ENCODE measurements around the gene DCAF4.
A peak's percentile ranks its signal among the peaks of the same experiment; 100 is the strongest.

Gene DCAF4, protein sequence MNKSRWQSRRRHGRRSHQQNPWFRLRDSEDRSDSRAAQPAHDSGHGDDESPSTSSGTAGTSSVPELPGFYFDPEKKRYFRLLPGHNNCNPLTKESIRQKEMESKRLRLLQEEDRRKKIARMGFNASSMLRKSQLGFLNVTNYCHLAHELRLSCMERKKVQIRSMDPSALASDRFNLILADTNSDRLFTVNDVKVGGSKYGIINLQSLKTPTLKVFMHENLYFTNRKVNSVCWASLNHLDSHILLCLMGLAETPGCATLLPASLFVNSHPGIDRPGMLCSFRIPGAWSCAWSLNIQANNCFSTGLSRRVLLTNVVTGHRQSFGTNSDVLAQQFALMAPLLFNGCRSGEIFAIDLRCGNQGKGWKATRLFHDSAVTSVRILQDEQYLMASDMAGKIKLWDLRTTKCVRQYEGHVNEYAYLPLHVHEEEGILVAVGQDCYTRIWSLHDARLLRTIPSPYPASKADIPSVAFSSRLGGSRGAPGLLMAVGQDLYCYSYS

DNA sequence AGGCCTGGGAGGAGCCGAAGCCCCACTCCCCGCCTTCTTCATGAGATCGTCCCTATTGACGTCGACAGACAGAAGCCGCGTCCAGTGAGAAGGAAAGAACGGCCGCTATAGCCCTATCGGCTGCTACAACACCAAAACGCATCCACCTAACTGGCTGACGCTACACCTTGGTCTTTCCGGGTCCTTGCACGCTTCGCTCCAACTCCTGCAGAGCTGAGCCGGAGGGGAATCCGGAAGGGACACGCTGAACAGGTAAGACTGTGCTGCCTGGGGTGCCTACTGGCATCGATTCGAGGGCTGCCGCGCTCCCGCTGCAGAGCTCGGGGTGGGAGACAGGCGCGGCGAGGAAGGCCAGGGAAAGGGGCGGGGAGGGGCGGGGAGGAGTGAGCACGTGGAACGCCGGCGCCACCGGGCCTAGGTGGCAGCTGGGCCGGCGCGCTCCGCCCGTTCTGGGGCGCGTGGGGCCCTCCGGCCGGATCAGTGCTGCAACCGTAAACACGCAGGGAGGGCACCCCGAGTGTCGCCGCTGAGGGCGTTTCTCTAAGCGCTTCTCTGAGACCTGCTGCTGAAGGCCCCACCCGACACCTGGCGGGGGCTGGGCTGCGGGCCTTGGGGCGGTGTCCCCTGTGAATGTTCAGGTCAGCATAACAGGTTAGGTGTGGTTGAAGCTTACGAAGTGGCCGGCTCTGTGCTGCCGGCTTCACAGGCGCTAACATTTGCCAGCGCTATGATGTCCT lies at the start of gene DCAF4:
Gene DCAF4 (plus strand): TSS at position 173 of the 737 bp plus-strand sequence. CDS start 11,515 bp downstream, outside the sequence.
- DNase-seq: peak; percentile 98 to 99

GRCh38 chr14:72876710-72877063 lies 49.6 kb upstream of the DCAF4 start:
- DNase-seq: no peak

DNA sequence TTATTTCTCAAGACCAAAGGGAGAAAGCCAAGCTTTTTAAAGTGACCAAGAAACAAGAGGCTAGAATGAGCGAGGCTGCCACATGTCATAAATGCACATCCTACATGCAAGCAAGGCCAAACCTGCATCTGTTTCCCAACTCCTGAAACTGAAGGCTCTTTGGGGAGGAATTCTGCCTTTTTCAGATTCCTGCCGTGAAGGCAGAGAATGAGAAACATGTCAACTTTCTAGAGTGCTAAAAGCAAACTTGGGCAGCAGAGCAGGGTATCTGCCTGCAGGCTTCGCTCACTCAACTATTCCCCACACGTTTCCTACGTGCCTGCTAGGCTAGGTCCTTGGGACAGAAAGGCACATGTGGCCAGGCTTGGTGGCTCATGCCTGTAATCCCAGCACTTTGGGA lies 47.5 kb upstream of the DCAF4 start:
- no peak for DNase-seq

GRCh38 chr14:72879431-72879830 lies 46.8 kb upstream of the DCAF4 start:
- no peak for DNase-seq

DNA sequence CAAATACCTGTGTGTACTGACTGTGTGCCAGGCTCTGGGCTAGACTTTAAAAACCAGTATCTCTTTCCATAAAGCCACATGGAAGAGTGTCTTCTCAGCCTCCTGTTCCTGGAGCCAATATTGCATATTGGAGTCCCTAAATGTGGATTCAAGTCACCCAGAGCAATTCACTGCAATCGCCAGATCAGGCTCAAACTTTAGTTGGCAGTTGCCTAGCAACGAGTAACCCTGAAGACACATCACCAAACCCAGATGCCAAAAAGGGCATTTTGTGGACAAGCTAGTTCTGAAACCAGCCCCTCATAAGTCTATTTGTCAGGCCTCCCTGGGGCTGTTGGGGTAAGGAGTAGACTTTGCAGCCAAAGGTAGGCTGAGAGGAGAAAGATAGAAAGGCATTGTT lies 46.1 kb upstream of the DCAF4 start:
- DNase-seq: no peak

GRCh38 chr14:72880820-72881219 lies 45.4 kb upstream of the DCAF4 start:
- DNase-seq: peak; percentile 12 to 46

- DNase-seq: no peak
Observed at GRCh38 chr14:72881543-72881942, 44.7 kb upstream of the DCAF4 start.

DNA sequence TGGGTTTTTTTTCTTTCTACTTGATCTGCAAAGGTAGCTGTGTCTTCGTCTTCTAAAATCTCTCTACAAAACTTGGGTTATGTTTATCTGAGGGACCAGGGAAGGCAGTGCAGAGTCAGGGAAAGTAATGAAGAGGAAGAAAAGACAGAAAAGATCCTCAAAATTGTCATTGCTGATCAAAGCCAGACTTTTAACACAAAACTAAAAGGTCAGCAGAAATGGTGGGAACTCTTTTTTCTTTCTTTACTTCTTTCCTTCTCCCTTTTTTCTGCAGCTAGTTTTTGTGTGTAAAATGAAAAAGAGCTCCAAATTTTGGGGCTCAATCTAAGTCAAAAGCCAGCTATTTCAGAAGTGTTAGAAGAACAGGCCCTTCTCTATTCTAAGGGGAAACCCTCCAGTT lies 44.2 kb upstream of the DCAF4 start:
- no peak for DNase-seq

DNA sequence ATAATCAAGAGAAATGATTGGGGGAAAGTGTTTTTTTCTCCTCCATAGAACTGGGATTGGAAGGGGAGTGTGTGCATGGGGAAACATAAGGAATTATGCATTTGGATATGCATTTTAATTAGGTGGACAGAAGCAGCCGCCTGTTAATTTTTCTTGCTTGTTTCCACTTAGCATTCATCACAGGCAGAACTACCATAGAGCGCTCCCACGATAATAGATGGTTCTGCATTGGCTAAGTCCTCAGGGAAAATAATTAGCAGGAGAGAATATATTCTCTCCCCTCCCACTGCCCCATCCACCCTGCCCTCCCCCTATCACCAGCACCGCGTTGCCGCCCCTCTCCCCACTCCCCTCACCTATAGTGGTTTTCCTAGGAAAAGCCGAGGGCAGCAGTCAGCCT lies 43.8 kb upstream of the DCAF4 start:
- no peak for DNase-seq

DNA sequence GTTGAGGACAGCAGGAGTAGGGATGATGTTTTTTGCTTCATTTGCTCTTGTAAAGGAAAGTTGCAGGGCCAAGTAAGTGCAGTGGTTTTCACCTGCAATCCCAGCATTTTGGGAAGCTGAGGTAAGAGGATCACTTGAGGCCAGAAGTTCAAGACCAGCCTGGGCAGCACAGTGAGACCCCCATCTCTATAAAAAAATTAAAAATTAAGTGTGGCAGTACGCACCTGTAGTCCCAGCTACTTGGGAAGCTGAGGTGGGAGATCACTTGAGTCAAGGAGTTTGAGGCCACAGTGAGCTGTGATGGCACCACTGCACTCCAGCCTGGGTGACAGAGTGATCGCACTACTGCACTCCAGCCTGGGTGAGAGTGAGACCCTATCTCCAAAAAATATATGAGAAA lies 43.2 kb upstream of the DCAF4 start:
- no peak for DNase-seq

DNA sequence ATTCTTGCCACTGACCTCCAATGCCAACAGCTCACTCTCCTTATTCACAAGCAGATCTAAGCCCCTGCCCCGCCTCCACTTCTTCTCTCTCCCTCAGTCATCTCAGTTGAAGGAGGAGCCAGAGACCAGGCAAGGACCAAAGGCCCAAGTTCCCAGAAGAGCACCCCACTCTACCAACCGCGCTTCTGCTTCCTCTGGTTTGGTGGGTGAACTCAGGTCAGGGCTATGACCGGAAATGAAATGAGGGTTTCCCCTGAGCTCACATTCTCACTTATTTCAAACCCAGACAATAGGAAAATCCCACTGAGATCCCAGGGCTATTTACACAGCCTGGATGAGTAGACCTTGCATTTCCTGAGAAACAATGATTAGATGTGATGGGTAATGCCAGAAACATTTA lies 42.3 kb upstream of the DCAF4 start:
- no peak for DNase-seq

DNA sequence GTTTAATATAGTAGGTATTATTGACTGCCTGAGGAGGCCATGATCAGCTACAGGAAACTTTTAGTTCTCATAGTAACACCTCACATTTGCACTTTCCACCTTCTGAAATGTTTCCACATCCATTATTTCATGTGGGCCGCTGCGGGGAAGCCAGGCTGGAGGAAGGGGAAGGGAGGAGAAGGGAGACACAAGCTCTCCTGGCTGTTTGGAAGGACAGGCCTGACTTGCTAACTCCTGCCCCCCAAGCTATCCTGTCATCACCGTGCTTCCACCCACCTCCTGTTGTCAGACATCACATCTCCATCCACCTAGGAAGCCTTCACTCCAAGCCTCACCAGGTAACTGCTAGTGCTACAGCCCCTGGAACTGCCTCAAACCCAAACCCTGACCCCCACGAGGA lies 41.9 kb upstream of the DCAF4 start:
- no peak for DNase-seq

DNA sequence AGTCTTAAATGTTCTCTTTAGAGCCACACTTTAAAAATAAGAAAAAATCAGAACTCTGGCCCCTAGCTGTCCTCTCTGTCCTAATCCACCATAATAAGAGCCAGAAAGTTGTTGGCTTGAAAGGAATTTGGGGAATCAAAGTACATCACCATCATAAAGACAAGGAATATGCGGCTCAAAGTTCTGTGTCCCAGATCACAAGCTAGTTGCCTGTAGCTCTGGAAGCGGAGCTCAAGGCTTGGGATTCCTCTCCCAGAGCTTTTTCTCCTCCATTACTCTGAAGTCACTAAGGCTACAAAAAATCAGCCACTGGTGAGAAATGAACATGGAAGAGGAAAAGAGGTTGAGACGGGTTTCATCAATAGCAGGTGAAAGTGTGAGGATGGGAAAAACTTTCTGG lies 38.8 kb upstream of the DCAF4 start:
- no peak for DNase-seq

- no peak for DNase-seq
Observed at GRCh38 chr14:72888192-72888591, 38.1 kb upstream of the DCAF4 start.

DNA sequence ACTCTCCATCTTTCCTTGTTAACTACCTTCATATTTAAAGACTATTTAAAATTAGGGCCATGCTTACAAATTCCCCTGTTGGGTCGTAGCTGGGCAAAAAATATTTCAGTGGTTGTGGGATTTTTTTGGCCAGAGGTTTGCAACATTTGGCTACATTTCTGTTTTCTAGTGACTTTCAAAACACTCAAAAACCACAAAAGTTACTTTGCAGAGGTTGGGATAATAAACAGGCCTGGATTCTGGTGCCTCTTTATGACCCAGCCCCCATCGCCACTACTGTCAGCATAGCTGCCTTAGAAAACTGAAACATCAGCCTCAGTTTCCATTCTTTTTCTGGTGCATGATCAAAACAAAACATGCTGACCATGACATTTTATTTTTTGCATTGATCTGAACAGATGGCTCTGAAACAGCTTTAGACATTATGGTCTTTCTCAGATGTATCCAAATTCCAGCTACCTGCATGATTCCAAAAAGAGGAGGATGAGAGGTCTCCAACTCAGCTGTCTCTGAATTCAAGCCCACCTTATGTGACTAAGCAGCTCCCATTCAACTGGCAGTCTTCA lies 37.5 kb upstream of the DCAF4 start:
- DNase-seq: no peak

DNA sequence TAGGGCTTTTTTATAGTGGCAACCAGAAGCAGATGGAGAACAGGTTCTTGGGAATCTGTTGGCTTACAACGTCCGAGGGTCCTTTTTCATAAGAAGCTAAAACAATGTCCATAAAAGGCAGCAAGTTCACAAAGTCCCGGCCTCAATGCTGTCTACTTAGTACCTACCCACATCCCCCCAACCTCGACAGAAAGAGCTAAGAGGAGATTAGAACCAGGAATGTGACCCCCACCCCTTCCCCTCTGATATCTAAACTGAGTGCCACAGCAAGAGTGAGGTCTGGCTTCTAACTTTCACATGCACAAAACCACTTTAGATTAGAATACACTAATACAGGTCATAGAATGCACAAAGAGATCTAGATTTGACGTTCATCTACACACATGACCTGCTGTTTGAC lies 36.9 kb upstream of the DCAF4 start:
- no peak for DNase-seq

GRCh38 chr14:72891666-72892102 lies 34.6 kb upstream of the DCAF4 start:
- no peak for DNase-seq

DNA sequence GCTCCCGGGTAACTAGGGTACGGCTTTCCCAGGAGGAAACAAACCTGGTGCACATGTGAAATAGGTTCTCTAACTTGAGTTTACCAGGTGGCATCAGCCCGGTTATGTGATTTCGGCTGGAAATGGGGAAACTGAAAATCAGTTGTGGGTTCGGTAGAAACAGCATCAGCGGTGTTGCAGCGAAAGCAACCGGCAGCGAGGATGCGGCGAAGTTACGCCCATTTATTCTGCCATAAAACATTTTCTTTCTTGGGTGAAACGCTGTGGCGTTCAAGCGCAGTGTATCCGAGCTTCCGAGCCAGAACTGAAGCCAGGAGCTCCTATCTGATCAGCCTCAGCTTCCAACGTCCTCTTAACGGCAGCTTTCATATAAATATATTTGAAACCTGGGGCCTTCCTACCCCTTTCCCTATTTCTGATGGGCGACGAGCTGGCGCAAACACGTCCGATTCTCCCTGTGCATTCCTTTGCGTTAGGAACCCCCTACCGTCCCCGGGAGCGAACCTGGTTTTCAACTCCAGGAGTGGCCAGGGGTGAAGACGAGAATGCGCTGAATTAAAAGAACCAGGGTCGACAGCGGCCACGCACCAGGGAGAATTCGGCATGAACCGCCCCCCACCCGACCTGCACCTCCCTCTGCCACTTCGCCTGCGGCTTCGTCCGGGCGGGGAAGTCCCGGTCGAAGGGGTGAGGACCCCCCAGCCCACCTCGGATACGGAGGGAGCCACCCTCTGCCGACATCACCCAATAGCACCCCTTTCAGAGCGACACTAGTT lies 34.0 kb upstream of the DCAF4 start:
- no peak for DNase-seq

- peak; percentile 35 to 43 for DNase-seq
Observed at GRCh38 chr14:72892879-72893635, 33.2 kb upstream of the DCAF4 start.

GRCh38 chr14:72893636-72894322 lies 32.5 kb upstream of the DCAF4 start, which contains the start of gene DPF3:
DPF3 (minus strand) TSS chr14:72894101; CDS start chr14:72894088, 13 bp downstream.
- DNase-seq: peak; percentile 95 to 97

DNA sequence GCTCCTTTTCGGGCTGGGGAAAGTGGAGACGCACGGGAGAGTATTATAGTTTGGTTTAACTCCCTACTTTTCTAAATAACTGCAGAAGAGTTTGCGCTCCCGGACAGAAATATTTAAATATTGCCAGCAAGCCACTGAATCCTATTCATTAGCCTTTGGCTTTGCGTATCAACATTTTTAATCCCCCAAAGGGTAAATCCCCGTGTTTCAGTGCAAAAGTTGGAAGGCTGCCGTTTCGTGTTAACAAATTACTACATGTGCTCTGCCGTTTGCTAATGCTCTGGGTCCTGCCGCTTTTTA lies 32.0 kb upstream of the DCAF4 start:
- no peak for DNase-seq
